PFSK-1 (cell line): ENCODE measurements around the gene COL4A2.

Experiments used
- POLR2AphosphoS5 ChIP-seq: IDR thresholded peaks from 2 replicates; pipeline ENCODE4 v1.6.1; 2012; ENCODE audit warnings: low read depth, mild to moderate bottlenecking, control low read depth, low read length, moderate library complexity
- SIN3A ChIP-seq: IDR thresholded peaks from 2 replicates; pipeline ENCODE4 v1.6.1; 2012; ENCODE audit warnings: mild to moderate bottlenecking, low read length, moderate library complexity, borderline replicate concordance; ENCODE audit not compliant: insufficient read depth
- TAF1 ChIP-seq: IDR thresholded peaks from 2 replicates; pipeline ENCODE4 v1.6.1; 2012; ENCODE audit warnings: low read length, control low read depth, borderline replicate concordance; ENCODE audit not compliant: insufficient read depth

- no peak for TF ChIP-seq POLR2AphosphoS5
- TF ChIP-seq SIN3A, result no peak
- no peak for TF ChIP-seq TAF1
These were observed 104.6 kb downstream of the COL4A2 start for GRCh38 chr13:110411688-110412059.
